ENCODE data around the gene AMACR.
"Not testable (repeated sequence)": the region's sequence is repeated elsewhere in the genome, so short reads cannot be mapped to it uniquely, and the experiment has no call there.

Gene AMACR

DNA sequence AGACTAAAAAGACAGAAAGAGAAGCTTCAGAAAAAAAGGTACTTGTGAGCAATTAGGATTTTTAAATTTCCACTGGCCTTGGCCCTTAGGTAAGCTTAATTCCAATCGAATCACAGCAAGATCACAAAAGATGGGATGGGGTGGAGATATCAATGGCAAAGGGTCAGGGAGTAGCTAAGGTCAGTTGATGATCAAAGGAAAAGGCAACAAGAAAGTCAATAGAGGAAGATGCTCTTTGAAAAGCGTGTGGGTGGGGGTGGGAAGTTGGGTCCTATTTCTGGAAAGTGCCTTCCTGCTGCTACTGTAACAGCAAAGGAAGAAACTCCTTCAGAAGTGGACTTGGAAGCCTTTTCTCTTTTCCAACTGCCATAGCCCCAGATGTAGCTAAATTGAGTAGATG is 27.9 kb upstream of the AMACR start:
- DNase-seq = no peak

DNA sequence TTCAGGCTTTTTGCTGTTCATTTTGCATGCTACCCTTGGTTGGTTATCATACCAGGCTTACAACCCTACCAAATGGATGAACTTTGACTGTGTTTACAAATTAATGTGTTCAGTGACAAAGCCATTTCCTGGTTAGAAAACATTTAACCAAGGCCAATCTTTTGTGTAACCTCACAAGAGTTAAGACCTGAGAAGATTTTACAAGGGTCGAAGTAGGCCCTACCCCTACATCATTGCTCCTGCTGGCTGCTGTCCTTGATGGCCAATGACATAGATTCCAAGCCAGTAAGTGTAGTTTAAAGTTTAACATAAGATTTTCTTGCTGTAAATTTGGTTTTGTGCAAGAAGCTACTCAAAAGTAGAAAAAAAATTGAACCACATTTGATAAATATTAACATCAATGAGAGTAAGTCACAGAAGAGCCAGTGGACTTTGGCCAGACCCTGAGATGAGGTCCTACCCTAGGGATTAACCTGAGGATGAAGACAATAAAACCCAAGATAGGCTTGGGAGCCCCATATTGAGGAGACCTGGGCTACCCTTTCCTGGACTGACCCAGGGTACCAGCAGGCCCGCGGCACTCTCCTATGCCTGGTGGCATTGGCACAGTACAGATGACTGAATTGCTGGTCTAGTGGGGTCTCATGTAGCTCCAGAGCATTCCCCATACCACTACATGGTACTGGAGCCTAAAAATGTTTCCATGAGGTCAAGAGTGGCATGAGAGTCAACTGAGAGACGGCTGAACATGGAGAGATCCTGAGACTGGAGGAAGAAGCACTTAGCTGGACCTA is 26.9 kb upstream of the AMACR start:
- no peak for DNase-seq

DNA sequence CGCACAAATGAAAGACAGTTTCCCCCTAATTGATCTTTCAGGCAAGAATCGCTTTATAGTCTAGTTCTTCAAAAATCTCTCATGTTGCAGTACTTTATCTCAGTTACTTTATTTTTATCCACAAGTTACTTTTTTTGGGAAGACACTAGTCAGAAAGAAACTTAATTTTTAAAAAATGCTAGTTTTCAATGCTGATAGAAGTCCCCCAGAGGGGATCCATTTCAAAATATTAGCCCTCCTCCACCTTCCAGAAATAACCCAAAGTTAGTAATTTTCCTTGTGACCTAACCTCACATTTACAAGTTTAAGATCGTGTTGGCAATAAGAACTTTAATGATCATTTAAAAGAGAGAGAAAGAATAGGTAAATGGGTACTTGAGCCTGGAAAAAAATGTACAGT is 24.1 kb upstream of the AMACR start:
- DNase-seq = no peak

DNA sequence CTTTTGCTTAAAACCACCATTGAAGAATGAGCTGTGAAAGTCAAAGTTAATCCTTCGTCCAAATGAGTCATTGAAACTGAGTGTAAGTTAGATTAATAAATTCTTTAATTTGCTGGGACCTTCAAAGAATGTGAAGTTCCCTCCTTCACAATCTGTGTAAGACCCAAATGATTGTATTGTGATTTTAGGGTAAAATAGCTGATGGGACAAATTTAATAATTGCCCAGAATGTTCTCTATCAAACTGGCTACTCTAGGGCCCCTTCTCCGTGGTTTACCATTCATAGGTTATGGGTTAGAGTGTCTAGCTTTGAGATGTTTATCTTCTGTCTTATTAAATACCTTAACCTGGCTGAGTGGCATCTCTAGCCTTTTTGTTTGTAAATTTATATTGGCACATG is 23.3 kb upstream of the AMACR start:
- DNase-seq = no peak

DNA sequence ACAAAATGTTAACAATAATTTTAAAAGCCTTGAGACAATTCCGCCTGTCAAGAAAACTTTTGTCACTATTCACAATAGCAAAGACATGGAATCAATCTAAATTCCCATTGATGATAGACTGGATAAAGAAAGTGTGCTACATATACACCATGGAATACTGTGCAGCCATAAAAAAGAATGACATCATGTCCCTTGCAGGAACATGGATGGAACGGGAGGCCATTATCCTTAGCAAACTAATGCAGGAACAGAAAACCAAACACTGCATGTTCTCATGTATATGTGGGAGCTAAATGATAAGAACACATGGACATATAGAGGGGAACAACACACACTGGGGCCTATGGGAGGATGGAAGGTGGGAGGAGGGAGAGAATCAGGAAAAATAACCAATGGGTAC is 22.7 kb upstream of the AMACR start:
- not testable (repeated sequence) for DNase-seq

DNA sequence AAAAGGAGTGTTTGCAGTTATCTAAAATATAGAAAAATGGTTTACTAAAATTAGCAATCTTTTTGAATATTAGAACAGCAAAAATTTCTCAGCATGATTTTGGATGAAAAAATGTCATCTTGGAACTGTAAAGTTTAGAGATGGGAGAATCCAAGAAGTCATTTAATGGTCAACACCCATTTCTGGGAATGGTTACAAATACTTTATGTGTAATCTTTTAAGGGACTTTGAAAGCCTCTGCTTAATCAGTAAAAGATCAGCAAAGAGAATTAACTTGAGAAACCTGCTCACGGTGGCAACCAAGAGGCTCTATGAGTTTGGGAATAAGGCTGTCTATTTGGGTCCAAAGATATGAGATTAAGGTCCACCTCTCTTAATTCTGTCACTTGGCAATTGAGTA is 22.2 kb upstream of the AMACR start:
- DNase-seq = no peak

DNA sequence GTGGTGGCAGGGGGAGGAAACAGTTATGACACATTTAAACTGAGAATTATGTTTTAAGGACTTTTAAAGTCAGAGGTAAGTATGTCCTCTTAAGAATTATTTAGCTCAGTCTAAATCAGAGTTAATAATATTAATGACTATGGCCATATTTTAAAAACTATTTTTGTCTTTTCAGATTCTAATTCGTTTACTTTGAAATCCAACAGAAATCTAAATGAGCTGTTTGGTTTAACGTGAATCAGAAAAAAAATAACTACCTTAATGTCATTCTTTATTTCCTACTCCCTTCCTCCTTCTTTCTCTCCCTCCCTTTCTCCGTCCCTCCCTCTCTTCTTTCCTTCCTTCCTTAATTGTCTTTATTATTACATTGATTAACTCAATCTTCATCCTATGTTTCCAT is 20.5 kb upstream of the AMACR start:
- no peak for DNase-seq

DNA sequence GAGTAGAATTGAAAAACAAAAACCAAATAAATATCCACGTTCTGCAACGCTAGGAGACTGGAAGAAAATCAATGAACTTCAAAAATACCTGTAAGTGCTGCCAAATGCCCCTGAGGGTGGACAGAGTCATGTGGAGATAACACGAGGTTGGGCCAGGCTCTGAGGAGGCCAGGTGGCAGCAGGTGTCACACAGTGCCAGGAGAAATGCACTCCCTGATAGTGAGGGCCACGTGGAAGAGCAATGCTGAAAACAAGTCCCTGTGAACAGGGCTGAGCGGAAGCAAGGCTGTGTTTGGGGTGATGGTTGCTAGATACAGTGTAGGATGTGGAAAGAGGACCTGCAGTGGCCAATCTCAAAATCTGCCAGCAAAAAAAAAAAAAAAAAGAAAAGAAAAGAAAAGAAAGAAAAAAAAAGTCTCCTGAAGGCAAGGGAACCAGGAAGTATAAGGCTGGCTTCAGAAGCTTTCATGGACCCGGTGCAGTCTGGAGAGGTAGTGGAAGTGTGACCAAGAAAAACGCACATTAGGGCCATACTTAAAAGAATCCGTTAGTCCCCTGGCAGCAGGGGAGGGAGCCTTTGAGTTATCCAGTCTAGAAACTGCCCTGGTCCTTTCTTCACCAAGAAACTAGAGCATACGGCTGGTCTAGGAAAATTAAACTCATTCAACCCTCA is 18.4 kb upstream of the AMACR start:
- DNase-seq = no peak

DNA sequence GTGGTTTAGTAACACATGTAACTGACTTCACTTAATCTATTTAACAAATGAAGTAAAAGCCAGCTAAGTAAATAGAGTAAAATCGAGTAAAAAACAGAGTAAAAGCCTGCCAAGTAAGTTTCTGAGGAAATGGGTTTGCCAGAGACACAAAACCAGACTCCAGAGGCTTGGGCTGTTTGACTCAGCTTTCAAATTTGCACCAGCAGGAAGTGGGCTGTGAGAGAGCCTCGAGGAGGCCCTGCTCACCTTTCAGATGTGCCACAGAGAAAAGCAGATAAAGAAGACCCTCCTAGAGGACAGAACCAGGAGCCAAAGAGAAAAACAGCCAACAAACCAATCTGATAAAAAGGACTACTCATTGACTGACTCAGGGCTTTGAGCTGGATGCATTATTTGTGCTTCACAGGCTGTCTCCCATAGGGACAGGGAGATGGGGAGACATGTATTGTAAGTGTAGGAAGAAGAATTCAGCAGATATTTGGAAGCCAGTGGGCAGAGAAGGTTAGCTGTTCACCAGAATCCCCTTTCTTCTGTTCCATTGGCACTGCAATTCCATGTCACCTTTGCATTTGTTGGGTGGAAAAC is 14.4 kb upstream of the AMACR start:
- DNase-seq = peak; percentile 57

DNA sequence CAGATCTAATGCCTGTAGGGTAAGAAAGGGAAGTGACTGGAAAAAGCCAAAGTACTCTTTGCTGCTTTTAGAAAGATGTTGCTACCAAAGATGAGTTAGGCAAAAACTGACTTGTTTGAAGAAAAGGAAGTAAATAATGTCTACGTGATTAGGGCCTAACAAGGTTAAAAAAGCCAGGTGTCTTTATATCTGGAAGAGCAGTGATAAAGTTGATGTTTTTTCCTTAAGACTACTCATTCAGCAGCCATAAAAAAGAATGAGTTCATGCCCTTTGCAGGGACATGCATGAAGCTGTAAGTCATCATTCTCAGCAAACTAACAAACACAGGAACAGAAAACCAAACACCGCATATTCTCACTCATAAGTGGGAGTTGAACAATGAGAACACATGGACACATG is 13.5 kb upstream of the AMACR start:
- DNase-seq = no peak

DNA sequence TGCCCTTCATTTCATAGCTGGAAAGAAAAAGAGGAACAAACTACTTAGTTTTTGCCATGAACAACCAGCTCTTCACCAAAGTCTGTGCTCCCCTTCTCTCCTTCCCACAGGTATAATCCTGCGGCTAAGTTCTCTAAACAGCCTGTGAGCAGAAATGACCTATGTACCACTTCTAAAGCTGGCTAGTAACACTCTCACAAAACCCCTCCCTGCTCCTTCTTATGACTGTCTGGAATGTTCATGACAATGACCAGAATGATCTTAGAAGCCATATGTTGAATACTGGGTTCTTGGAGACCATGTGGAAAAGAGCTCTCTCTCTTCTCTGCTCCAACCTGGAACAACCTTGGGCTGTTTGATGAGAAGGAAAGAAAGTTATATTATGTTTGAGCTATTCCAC is 12.9 kb upstream of the AMACR start:
- no peak for DNase-seq

DNA sequence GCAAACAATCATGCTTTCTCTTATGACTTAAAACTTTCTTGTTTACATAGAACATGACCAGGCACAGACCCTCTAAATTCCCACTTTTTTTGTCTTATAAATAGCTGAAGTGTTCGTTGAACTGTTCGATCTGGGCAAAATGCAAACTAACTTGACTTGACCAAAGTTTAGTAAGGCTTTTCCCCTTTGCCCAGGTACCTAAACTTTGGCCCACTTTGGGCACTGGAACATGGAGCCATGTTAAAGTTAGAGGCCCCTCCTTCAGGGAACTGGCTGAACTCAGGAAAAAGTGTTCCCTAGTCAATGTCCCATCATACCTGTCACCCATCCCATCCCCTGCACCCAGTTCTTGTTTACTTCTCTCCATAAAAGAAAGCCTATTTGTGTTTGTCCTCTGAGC is 9.4 kb upstream of the AMACR start:
- DNase-seq = no peak

DNA sequence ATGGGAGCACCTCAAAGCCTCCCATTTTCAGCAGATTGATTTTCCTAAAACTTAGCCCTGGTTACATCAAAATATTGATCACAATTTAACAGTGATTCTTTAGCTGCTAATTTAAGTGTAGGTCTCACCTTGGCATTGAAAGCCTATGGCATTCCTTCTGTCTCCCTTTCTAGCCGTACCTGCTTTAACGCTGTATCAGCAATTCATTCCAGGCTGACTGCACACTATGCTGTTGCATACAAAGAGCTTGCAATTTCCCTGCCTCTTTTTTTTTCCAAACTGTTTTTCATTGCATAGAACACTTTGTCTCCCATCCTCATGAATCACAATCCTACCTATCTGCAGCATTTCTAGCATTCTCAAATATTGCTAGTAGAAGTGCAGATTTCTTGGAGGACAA is 8.9 kb upstream of the AMACR start:
- DNase-seq = no peak

DNA sequence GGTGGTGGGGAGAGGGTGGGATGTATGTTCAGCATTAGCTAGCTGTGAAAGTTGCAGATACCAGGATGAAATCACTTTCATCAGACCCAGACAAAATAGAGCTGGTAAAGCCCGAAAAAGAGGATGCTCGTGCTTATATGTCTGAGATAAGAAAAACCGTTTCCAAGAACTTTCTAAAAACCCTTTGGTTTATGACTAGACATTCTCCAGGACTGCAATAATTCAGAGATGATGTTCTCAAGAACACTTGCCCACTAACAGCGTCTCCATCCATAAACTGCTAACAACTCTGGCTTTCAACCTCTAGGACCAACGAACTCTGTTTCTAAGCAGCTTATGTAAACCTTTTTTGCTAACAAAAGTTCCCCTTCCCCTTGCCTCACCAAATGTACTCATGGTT is 8.4 kb upstream of the AMACR start:
- DNase-seq = no peak

DNA sequence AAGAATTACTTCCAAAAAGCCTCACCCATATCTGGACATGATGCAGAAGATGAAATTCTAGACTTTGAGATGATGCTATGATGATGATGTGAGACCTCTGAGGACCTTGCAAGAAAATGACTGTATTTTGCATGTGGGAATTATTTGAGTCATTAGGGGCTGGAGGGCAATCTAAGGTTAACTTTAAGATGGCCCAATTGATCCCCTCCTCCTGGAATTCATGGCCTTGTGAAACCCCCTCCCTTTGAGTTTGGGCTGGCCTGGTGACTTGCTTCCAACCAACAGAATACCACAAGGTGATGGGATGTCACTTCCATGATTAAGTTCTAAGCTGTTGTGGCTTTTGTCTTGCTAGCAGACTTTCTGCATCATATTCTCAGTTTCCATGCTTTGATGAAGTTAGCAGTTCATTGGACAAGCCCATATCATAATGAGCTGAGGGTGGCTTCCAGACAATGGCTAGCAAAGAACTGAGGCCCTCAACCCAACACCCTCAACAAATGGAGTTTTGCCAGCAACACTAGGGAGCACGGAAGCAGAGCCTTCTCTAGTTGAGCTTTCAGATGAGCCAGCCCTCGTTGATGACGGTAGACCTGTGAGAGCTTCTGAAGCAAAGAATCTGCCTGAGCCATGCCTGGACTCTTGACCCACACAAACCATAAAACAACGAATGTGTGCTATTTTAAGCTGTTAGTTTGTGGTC is 7.4 kb upstream of the AMACR start:
- no peak for DNase-seq

DNA sequence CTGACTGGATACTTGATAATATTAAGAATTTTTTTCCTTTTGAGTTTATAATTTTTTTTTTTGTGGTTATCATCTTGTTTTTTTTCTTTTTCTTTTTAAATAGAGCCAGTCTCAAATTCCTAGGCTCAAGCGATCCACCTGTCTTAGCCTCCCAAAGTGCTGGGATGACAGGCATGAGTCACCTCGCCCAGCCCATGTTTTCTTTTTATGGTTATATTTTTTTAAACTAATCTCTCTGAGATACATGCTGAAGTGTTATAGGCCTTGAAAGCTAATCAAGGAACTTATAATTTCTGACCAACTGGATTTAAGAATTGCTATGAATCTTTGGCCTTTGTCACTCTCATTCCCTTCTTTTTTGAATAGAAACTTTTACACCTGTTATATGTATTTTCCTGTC is 6.8 kb upstream of the AMACR start:
- DNase-seq = no peak

DNA sequence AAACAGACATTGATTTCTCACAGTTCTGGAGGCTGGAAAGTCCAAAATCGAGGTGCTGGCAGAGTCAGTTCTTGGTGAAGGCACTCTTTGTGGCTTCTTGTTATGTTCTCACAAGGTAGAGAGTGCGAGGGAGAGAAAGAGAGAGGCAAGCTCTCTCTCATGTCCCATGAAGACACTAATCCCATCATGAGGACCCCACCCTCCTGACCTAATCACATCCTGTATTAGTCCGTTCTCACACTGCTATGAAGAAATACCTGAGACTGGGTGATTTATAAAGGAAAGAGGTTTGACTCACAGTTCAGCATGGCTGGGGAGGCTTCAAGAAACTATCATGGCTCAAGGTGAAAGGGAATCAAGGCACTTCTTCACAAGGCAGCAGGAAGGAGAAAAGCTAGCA is 5.7 kb upstream of the AMACR start:
- no peak for DNase-seq

DNA sequence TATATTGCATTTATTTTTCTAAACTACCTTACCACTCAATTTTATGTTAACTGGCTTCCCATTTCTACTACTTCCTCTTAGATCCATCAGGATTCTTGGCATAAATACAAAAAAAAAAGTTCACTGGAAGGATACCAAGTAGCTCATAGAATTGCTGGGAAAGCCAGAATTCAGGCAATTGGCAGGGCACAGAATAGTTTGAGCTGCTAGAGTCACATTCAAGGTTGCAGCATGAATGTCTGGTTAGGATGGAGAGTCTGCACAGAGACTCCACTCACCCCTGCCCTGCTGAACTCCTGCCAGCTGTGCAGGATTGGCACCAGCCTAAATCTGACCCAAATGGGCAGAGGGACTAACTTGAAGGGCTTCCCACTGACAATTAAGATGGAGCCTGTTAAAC is 4.9 kb upstream of the AMACR start:
- no peak for DNase-seq

DNA sequence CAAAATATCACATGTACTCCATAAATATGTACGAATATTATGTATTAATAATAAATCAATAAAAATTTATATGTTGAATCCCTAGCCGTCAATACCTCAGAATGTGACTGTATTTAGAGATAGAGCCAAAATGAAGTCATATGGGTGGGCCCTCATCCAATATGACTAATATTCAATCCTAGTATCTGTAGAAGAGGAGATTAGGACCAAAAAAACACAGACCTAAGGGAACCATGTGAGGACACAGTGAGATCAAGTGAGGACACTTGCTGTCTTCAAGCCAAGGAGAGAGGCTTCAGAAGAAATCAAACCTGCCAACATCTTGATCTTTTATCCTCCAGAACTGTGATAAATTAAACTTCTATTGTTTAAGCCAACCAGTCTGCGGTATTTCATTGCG is 3.7 kb upstream of the AMACR start:
- DNase-seq = no peak

DNA sequence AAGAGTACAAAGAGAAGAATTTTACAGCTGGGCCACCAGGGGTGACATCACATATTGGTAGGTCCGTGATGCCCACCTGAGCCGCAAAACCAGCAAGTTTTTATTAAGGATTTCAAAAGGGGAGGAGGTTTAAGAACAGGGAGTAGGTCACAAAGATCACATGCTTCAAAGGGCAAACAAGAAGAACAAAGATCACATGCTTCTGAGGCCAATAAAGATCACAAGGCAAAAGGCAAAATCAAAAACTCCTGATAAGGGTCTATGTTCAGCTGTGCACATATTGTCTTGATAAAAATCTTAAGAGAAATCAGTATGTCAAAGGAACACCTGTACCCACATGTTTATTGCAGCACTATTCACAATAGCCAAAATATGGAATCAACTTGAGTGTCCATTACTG is 2.3 kb upstream of the AMACR start:
- DNase-seq = not testable (repeated sequence)

DNA sequence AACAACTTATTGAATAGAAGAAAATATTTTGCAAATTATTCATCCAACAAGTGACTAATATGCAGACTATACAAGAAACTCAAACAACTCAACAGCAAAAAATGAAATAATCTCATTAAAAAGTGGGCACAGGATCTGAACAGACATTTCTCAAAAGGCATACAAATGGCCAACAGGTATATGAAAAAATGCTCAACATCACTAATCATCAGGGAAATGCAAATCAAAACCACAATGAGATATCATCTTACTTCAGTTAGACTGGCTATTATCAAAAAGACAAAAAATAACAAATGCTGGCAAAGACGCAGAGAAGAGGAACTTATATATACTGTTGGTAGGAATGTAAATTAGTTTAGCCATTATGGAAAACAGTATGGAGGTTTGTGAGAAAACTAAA is 1.8 kb upstream of the AMACR start:
- DNase-seq = peak; percentile 20

DNA sequence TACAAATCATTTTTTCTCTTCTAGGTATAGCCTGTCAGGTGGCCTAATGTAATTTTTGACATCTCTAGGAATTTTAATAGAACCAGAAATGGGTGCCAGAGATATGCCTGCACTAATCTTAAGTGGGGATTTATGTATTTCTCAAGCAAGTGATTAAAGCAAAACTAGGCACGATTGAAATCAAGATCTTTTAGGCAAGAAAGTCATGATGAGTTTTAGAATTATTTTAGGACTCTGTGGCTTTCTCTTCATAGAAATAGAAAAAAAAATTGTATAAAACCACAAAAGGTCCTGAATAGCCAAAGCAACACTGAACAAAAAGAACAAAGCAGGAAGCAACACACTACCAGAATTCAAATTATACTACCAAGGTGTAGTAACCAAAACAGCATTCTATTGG is 952 bp upstream of the AMACR start:
- no peak for DNase-seq

DNA sequence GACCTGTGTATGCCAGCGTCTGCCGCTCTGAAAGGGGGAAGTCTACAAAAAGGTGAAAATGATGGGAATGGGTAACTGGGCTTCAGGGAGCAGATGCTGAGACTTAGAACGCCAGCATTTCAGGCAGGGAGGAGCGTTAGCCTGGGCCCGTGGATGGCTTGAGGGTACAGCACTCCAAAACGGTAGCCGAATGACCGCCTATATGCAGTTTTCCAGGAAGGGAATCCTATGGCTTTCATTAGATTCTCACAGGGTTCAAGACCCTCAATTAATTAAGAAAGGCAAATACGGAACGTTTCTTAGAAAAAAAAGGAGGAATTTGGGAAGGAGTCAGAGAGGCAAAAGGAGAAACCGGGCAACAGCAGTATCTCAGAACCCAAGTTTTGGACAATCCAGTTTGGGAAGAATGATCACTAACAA is 639 bp downstream of the AMACR start:
- peak; percentile 22 for DNase-seq

DNA sequence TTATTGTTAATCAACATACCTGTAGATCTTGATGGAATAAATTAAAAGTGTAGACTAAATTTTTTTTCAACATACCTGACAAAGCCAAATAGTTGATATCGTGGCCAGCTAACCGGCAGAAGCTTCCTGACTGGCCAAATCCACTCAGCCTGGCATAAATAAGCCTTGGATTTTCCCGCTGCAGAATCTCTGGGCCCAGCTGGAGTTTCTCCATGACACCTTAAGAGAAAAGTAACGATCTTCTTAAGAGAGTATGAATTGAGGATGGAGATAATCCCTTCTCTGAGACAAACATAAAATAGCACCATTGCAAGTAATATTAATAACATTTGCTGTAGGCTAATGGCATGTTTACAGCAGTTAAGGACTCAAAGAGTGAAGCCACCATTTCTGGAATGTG is 2.2 kb downstream of the AMACR start:
- no peak for DNase-seq
